LNCaP clone FGC (cell line): ENCODE results near the gene LMO1.

Experiments
- DNase-seq: peaks from one replicate; pipeline ENCODE4 v3.0.0-alpha.2; 2011; ENCODE audit warnings: low read depth
- H3K4me3 ChIP-seq: 2 replicates; pipeline ENCODE4 v1.5.1; 2011; ENCODE audit warnings: mild to moderate bottlenecking, low read depth, low read length, control low read depth
- TF ChIP-seq, protein P1 (sequence below): IDR thresholded peaks from 2 replicates; pipeline ENCODE4 v1.5.1; 2012; ENCODE audit warnings: mild to moderate bottlenecking; ENCODE audit not compliant: control insufficient read depth, insufficient read depth; ENCODE audit errors: extremely low read depth

LMO1 gene

DNA sequence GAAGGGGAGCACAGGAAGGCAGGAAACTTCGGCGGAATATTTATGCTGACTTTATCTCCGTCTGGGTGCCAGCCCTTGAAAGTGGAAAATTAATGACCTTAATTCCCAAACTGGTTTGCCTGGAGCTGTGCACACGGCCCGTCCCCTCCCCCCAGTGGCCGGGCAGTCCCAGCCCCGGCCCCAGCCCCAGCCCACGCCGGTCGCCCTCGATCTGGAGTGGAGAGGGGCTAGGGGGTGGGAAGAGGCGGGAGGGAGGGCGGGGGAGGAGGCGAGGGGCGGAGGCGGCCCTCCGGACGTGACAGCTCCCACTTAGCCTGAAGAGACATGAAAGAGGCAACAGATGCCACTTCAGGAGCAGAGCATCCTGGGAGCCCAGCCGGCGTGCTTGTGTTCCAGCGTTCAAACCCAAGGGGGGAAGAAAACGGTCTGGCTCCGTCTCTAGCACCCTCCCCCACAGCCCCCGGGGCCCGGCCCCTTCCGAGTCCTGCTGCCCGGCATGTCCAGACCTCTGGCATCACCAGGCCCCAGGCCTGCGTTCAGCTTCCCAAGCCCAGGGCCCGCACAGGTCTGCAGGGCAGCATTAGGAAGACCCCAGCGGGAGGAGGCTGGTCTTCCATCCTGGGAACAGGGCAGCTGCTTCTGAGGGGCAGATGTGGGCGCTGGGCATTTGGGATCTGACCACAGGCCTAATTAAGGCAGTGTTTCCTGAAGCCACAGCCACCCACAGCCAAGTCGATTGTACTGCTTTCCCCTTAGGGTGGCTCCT lies 20.0 kb upstream of the LMO1 start:
- DNase-seq, result no peak
- TF ChIP-seq, protein P1, sequence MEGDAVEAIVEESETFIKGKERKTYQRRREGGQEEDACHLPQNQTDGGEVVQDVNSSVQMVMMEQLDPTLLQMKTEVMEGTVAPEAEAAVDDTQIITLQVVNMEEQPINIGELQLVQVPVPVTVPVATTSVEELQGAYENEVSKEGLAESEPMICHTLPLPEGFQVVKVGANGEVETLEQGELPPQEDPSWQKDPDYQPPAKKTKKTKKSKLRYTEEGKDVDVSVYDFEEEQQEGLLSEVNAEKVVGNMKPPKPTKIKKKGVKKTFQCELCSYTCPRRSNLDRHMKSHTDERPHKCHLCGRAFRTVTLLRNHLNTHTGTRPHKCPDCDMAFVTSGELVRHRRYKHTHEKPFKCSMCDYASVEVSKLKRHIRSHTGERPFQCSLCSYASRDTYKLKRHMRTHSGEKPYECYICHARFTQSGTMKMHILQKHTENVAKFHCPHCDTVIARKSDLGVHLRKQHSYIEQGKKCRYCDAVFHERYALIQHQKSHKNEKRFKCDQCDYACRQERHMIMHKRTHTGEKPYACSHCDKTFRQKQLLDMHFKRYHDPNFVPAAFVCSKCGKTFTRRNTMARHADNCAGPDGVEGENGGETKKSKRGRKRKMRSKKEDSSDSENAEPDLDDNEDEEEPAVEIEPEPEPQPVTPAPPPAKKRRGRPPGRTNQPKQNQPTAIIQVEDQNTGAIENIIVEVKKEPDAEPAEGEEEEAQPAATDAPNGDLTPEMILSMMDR, result no peak
- no peak overlapping the region for H3K4me3 ChIP-seq

DNA sequence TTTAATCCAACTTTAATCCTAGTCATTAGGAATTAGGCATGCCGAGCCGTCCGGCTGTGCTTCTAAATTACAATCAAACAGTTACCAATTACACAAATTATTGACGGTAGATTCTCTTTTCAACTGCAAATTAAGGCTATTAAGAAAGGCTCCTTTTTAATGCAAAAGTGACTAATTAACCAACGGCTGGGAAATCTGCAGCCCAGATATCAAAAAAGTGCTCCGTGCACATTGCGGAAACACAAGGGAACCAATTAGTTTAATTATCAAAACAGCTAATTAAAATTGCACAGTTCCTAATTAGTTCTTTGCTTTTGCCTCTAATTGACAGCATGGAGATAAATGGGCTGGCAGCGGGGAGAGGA lies 19.4 kb upstream of the LMO1 start:
- no peak overlapping the region for H3K4me3 ChIP-seq
- no peak for DNase-seq
- TF ChIP-seq, protein P1, result no peak

DNA sequence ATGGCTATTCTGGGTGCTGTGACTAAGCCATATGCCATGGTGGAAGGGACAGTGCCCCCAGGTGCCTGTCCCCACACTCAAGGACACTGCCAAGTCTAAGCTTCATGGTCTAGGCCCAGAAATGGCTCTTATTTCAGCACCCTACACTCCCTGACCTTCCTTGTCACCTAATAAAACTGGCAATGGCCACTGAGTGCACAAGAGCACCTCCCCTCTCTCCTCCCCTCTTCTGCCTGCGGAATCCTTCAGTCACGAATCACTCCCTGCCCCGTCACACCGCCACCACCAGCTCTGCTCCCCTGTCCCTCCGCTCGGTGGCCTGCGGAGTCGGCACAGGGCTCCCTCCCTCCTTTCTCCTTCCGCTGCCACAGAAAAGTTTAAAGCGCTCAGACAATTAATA lies 19.0 kb upstream of the LMO1 start:
- H3K4me3 ChIP-seq, result no peak overlapping the region
- DNase-seq, result no peak
- TF ChIP-seq, protein P1, result no peak

DNA sequence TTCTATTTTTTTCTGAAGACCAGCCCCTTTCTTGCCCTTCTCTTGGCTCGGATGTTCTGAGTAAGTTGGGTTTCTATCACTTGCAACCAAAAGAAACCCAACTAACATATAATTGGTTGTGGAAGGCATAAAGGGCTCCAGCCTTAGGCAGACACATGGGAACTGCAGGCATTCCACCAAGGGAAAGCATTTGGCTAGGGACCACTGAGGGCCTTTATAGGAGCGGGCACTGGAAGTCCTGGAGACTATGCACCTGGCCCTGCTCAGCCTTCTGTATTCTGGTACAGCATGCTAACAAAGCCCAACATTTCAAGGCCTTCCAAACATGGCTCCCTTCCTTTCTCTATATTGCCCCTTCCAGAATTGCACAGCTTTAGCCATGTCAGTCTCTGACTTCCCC lies 17.6 kb upstream of the LMO1 start:
- H3K4me3 ChIP-seq, result no peak overlapping the region
- DNase-seq, result no peak
- TF ChIP-seq, protein P1, result no peak

DNA sequence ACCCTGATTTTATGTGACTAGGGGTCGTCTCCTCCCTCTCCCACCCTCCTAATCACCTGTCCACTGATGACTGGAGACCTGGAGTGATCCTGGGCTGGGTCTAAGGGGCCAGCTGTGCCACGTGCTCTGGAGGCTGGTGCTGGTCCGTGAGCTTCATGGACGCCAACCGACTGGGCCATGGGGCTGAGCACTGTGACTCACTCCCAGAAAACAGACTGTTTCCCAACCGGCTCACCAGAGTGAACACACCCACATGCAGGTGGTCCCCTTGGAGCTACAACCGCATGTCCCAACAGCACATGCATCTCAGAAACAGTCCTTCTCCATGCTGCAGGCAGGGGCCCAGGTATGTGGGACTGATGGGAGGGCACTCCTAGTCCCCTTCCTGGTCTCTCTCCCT lies 14.0 kb upstream of the LMO1 start:
- no peak overlapping the region for H3K4me3 ChIP-seq
- TF ChIP-seq, protein P1, result no peak

DNA sequence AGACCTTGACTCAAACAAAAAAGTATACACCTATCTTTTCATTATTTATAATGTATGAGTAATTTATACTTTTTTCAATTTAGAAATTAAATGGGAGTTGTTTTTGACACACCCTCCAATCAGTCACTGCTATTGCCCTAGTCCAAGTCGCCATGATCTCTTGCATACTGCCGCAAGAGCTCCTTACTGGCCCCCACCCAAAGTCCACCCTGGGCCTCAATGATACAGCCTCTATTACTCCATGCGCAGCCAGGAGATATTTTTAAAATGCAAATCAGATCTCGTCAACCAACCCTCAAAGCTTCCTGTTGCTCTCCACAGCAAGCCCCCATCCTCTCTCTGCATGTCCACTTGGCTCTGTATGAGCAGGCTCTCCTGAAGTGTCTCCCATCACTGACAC lies 12.8 kb upstream of the LMO1 start:
- TF ChIP-seq, protein P1, result no peak
- DNase-seq, result no peak
- H3K4me3 ChIP-seq, result no peak overlapping the region

More for the DNA sequence above, 14.0 kb upstream of the LMO1 start:
- no peak for DNase-seq

DNA sequence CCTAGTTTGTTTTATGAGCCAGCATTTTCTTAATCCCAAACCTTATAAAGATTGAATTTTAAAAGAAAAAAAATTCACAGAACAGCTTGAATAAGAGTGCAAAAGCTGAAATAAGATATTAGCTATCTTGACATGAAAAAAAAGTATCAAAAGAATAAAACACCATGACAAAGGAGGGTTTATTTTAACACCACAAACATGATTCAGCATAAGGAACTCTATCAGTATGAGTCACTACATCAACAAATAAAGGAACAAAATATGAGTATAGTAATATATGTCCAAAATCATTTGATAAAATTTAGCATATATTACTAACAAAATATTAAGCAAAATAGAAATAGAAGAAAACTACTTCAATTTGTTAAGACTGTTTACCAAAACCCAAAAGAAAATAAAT lies 9.6 kb upstream of the LMO1 start:
- H3K4me3 ChIP-seq, result no peak overlapping the region
- TF ChIP-seq, protein P1, result no peak
- DNase-seq, result no peak
